ENCODE measurements around the gene EBNA1BP2.
"Not testable (repeated sequence)": the region's sequence is repeated elsewhere in the genome, so short reads cannot be mapped to it uniquely, and the experiment has no call there.

EBNA1BP2 gene, protein sequence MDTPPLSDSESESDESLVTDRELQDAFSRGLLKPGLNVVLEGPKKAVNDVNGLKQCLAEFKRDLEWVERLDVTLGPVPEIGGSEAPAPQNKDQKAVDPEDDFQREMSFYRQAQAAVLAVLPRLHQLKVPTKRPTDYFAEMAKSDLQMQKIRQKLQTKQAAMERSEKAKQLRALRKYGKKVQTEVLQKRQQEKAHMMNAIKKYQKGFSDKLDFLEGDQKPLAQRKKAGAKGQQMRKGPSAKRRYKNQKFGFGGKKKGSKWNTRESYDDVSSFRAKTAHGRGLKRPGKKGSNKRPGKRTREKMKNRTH

GRCh38 chr1:43171876-43172526 lies at the start of gene EBNA1BP2, which contains the start of gene CFAP57:
Gene EBNA1BP2 (minus strand): TSS chr1:43172290. CDS start chr1:43172118, 172 bp downstream.
Gene CFAP57 (plus strand): TSS chr1:43172330. CDS start chr1:43172754, 424 bp downstream.
- H3K27ac ChIP-seq (ENCODE audit: low read depth, low read length), result peak within 1 kb of the TSS; percentile 31
- no peaks in the 10 kb centered on the region for H3K27me3 ChIP-seq (ENCODE audit: insufficient read depth, low read length)
- H3K79me2 ChIP-seq (ENCODE audit: control insufficient read depth, insufficient read depth, low read length, unreplicated experiment), result peaks cover 29% of the 10 kb centered on the region
- H3K36me3 ChIP-seq (ENCODE audit: insufficient read depth, low read length), result peaks cover 15% of the 10 kb centered on the region
- H2AFZ ChIP-seq (ENCODE audit: low read length, unreplicated experiment), result peak within 1 kb of the TSS; percentile 98
- peak within 1 kb of the TSS; percentile 100 for H3K4me3 ChIP-seq (ENCODE audit: low read depth, low read length)
- H3K4me1 ChIP-seq (ENCODE audit: control insufficient read depth, insufficient read depth, low read length, unreplicated experiment), result peaks cover 14% of the 10 kb centered on the region

GRCh38 chr1:43221797-43222196 lies 49.7 kb upstream of the EBNA1BP2 start:
- no peak overlapping the region for H3K27ac ChIP-seq (ENCODE audit: low read depth, low read length)

GRCh38 chr1:43220905-43221778 lies 49.1 kb upstream of the EBNA1BP2 start:
- H3K27ac ChIP-seq (ENCODE audit: low read depth, low read length), result no peak overlapping the region
- no peak overlapping the region for H3K4me3 ChIP-seq (ENCODE audit: low read depth, low read length)
- no peaks in the 10 kb centered on the region for H3K36me3 ChIP-seq (ENCODE audit: insufficient read depth, low read length)

More at GRCh38 chr1:43221797-43222196, 49.7 kb upstream of the EBNA1BP2 start:
- Histone ChIP-seq H3K27me3 (ENCODE audit: insufficient read depth, low read length) (no peaks in the 10 kb centered on the region), H3K4me1 (ENCODE audit: control insufficient read depth, insufficient read depth, low read length, unreplicated experiment) (no peaks in the 10 kb centered on the region), H3K4me3 (ENCODE audit: low read depth, low read length) (no peak overlapping the region), H3K36me3 (ENCODE audit: insufficient read depth, low read length) (no peaks in the 10 kb centered on the region), H2AFZ (ENCODE audit: low read length, unreplicated experiment) (no peak overlapping the region), H3K79me2 (ENCODE audit: control insufficient read depth, insufficient read depth, low read length, unreplicated experiment) (no peaks in the 10 kb centered on the region)

DNA sequence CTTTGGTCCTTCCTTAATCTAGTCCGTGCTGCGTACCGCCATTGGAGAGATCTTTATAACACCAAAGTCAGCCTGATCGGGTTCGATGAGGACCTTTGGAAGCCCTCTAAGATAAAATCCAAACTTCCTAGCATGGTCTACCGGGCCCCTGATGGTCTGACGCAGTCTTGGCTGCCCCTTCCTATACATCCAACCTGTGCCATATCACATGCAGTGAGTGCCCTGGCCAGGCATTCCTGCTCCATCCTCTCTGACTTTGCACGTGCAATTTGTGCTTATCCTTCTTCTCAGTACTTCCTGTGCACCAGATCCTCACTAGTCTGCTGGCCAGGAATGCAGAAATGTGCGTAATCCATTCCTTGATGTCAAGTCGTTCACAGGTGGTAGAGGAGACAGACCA lies 45.7 kb upstream of the EBNA1BP2 start:
- no peak overlapping the region for H3K4me3 ChIP-seq (ENCODE audit: low read depth, low read length)
- no peaks in the 10 kb centered on the region for H3K36me3 ChIP-seq (ENCODE audit: insufficient read depth, low read length)
- H3K79me2 ChIP-seq (ENCODE audit: control insufficient read depth, insufficient read depth, low read length, unreplicated experiment), result no peaks in the 10 kb centered on the region
- no peaks in the 10 kb centered on the region for H3K4me1 ChIP-seq (ENCODE audit: control insufficient read depth, insufficient read depth, low read length, unreplicated experiment)
- H3K27ac ChIP-seq (ENCODE audit: low read depth, low read length), result no peak overlapping the region
- no peak overlapping the region for H2AFZ ChIP-seq (ENCODE audit: low read length, unreplicated experiment)
- no peaks in the 10 kb centered on the region for H3K27me3 ChIP-seq (ENCODE audit: insufficient read depth, low read length)

More at GRCh38 chr1:43220905-43221778, 49.1 kb upstream of the EBNA1BP2 start:
- Histone ChIP-seq H2AFZ (ENCODE audit: low read length, unreplicated experiment) (peak overlapping the region; percentile 45), H3K79me2 (ENCODE audit: control insufficient read depth, insufficient read depth, low read length, unreplicated experiment) (no peaks in the 10 kb centered on the region), H3K4me1 (ENCODE audit: control insufficient read depth, insufficient read depth, low read length, unreplicated experiment) (no peaks in the 10 kb centered on the region), H3K27me3 (ENCODE audit: insufficient read depth, low read length) (no peaks in the 10 kb centered on the region)

DNA sequence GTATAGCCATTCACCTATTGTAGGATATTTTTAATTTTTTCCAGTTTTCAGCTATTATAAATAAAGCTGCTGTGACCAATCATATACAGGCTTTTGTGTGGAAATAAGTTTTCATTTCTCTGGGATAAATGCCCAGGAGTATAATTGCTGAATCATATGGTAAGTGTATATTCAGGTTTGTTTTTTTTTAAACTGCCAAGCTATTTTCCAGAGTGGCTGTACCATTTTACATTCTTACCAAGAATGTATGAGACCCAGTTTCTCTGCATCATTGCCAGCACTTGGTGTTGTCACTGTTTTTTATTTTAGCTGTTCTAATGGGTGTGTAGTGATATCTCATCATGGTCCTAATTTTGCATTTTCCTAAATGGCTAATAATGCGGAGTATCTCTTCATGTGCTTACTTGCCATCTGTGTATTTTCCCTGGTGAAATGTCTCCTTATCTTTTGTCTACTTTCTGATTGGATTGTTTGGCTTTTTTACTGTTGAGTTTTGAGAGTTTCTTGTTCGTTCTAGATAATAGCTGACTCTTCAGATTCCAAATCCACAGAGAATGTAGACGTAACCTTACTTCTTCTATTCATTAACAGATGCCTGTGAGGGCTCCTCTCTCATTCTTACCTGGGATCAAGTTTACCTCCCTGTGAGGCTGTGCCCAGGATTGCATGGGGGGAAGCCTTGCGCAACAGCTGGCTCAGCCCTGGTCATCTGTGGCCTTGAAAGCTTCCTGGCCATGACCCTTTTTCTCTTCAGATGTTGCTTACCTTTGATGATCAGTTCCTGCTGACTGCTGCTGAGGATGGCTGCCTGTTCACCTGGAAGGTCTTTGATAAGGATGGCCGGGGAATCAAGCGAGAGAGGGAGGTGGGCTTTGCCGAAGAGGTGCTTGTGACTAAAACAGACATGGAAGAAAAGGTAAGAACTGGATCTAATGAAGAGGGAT lies 42.7 kb upstream of the EBNA1BP2 start:
- H3K79me2 ChIP-seq (ENCODE audit: control insufficient read depth, insufficient read depth, low read length, unreplicated experiment), result no peaks in the 10 kb centered on the region
- no peak overlapping the region for H2AFZ ChIP-seq (ENCODE audit: low read length, unreplicated experiment)
- no peak overlapping the region for H3K27ac ChIP-seq (ENCODE audit: low read depth, low read length)
- H3K4me1 ChIP-seq (ENCODE audit: control insufficient read depth, insufficient read depth, low read length, unreplicated experiment), result no peaks in the 10 kb centered on the region
- no peaks in the 10 kb centered on the region for H3K27me3 ChIP-seq (ENCODE audit: insufficient read depth, low read length)
- no peaks in the 10 kb centered on the region for H3K36me3 ChIP-seq (ENCODE audit: insufficient read depth, low read length)
- H3K4me3 ChIP-seq (ENCODE audit: low read depth, low read length), result no peak overlapping the region

GRCh38 chr1:43208277-43208676 lies 36.2 kb upstream of the EBNA1BP2 start:
- peaks cover 28% of the 10 kb centered on the region for H3K4me1 ChIP-seq (ENCODE audit: control insufficient read depth, insufficient read depth, low read length, unreplicated experiment)
- H3K79me2 ChIP-seq (ENCODE audit: control insufficient read depth, insufficient read depth, low read length, unreplicated experiment); H3K4me3 ChIP-seq (ENCODE audit: low read depth, low read length); H3K27me3 ChIP-seq (ENCODE audit: insufficient read depth, low read length); H3K27ac ChIP-seq (ENCODE audit: low read depth, low read length); H2AFZ ChIP-seq (ENCODE audit: low read length, unreplicated experiment); H3K36me3 ChIP-seq (ENCODE audit: insufficient read depth, low read length): not testable (repeated sequence)

- peak overlapping the region; percentile 96 for H3K27ac ChIP-seq (ENCODE audit: low read depth, low read length)
- H3K36me3 ChIP-seq (ENCODE audit: insufficient read depth, low read length), result 0 out of 2 replicates have a peak, but pooled peaks cover 2% of the 10 kb centered on the region
- H3K79me2 ChIP-seq (ENCODE audit: control insufficient read depth, insufficient read depth, low read length, unreplicated experiment), result no peaks in the 10 kb centered on the region
- H3K27me3 ChIP-seq (ENCODE audit: insufficient read depth, low read length), result no peaks in the 10 kb centered on the region
- peaks cover 28% of the 10 kb centered on the region for H3K4me1 ChIP-seq (ENCODE audit: control insufficient read depth, insufficient read depth, low read length, unreplicated experiment)
- no peak overlapping the region for H2AFZ ChIP-seq (ENCODE audit: low read length, unreplicated experiment)
- H3K4me3 ChIP-seq (ENCODE audit: low read depth, low read length), result peak overlapping the region; percentile 17; the same call in 1 of the 2 replicates
Observed at GRCh38 chr1:43207229-43207853, 35.3 kb upstream of the EBNA1BP2 start.

DNA sequence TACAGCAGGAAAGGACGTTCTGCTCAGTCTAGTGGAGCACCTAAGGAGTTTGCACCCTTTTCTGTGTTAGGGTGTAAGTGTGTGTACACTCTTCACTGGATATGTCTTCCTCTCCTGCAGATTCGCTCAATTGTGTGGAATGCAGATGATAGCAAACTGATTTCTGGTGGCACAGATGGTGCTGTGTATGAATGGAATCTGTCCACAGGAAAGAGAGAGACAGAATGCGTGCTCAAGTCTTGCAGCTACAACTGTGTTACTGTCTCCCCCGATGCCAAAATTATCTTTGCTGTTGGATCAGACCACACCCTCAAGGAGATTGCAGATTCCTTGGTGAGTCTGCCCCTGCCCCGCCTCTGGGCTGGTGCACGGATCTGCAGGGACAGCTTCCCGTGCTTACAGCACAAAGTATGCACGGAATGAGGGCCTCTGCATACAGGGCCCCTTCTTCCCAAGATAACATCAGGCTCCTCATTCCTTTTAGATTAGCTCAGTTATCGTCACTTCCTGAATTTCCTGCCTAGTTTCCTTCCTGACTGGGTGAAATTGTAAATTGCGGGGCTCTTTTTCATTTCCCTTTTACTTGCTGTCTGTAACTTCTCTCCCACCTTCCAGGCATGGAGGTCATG lies 34.6 kb upstream of the EBNA1BP2 start:
- Histone ChIP-seq H3K36me3 (ENCODE audit: insufficient read depth, low read length) (0 out of 2 replicates have a peak, but pooled peaks cover 2% of the 10 kb centered on the region), H3K4me1 (ENCODE audit: control insufficient read depth, insufficient read depth, low read length, unreplicated experiment) (peaks cover 28% of the 10 kb centered on the region), H3K27me3 (ENCODE audit: insufficient read depth, low read length) (no peaks in the 10 kb centered on the region), H2AFZ (ENCODE audit: low read length, unreplicated experiment) (peak overlapping the region; percentile 4), H3K27ac (ENCODE audit: low read depth, low read length) (peak overlapping the region; percentile 96), H3K79me2 (ENCODE audit: control insufficient read depth, insufficient read depth, low read length, unreplicated experiment) (no peaks in the 10 kb centered on the region), H3K4me3 (ENCODE audit: low read depth, low read length) (peak overlapping the region; percentile 28; the same call in 1 of the 2 replicates)

GRCh38 chr1:43205671-43206070 lies 33.6 kb upstream of the EBNA1BP2 start:
- no peak overlapping the region for H3K4me3 ChIP-seq (ENCODE audit: low read depth, low read length)
- H3K79me2 ChIP-seq (ENCODE audit: control insufficient read depth, insufficient read depth, low read length, unreplicated experiment), result no peaks in the 10 kb centered on the region
- no peaks in the 10 kb centered on the region for H3K27me3 ChIP-seq (ENCODE audit: insufficient read depth, low read length)
- peak overlapping the region; percentile 96 for H3K27ac ChIP-seq (ENCODE audit: low read depth, low read length)
- peaks cover 28% of the 10 kb centered on the region for H3K4me1 ChIP-seq (ENCODE audit: control insufficient read depth, insufficient read depth, low read length, unreplicated experiment)
- H3K36me3 ChIP-seq (ENCODE audit: insufficient read depth, low read length), result 0 out of 2 replicates have a peak, but pooled peaks cover 2% of the 10 kb centered on the region
- peak overlapping the region; percentile 14 for H2AFZ ChIP-seq (ENCODE audit: low read length, unreplicated experiment)

All from ACC112 (cell line).